Peyer's patch (tissue), 4 donors: ENCODE measurements around the gene TSEN54.

Experiments
- POLR2A ChIP-seq, 2 donors: fragments of 450-650 bp; IDR thresholded peaks; one replicate each; pipeline ENCODE4 v1.5.1; 2017; ENCODE audit warnings: antibody characterized with exemption in 2 of 2, mild to moderate bottlenecking in 2 of 2, moderate library complexity in 2 of 2
- TF ChIP-seq, protein P1 (sequence below), 6 experiments: fragments of 450-650 bp in 4 of 6; fragments of 200-600 bp in 2 of 6; sonication (generic) in 1 of 6; IDR thresholded peaks; one replicate each; pipeline ENCODE4 v1.5.1; 2017 to 2019; ENCODE audit warnings: antibody characterized with exemption in 6 of 6, mild to moderate bottlenecking in 3 of 6, moderate library complexity in 1 of 6

DNA sequence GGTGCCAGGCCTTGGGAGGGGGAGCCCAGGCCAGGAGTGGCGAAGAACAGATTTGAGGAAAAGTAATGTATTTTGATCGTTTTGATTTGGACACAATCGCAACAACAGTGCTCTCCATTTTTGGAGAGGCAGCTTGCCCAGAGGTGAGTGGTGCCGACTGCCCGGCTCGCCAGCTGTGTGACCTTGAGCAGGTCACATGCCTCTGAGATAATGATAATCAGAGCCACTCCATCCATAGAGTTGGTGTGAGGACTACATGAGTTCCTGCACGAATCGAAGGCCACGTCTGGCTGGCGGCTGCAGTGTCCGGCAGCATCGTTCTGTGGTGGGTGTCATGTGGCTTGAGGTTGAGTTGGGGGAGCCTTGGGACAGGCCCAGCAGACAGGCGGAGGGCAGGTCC is 29.9 kb downstream of the TSEN54 start:
- TF ChIP-seq POLR2A (IDR thresholded peaks at IDR 0.05): no peak
- TF ChIP-seq, protein P1, sequence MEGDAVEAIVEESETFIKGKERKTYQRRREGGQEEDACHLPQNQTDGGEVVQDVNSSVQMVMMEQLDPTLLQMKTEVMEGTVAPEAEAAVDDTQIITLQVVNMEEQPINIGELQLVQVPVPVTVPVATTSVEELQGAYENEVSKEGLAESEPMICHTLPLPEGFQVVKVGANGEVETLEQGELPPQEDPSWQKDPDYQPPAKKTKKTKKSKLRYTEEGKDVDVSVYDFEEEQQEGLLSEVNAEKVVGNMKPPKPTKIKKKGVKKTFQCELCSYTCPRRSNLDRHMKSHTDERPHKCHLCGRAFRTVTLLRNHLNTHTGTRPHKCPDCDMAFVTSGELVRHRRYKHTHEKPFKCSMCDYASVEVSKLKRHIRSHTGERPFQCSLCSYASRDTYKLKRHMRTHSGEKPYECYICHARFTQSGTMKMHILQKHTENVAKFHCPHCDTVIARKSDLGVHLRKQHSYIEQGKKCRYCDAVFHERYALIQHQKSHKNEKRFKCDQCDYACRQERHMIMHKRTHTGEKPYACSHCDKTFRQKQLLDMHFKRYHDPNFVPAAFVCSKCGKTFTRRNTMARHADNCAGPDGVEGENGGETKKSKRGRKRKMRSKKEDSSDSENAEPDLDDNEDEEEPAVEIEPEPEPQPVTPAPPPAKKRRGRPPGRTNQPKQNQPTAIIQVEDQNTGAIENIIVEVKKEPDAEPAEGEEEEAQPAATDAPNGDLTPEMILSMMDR (IDR thresholded peaks at IDR 0.05): no peak
